Caco-2 (cell line): Measurements from ENCODE around the gene NFIA. TPM values are rescaled to one million over a fixed set of nuclear protein-coding genes. Genes with fewer than 3 reads are reported as not detected.

ENCODE experiments used
- BruUV-seq: library from RNA; stranded (reverse); fragments of 400-500 nt; replicated peaks from 2 replicates; lab custom pipeline; 2021; lab: Mats Ljungman, UMichigan
- CTCF ChIA-PET: fragments of 300-600 bp; sonication (Branson Sonifier 250); formaldehyde crosslinking; loops from one replicate; lab custom pipeline; 2022; ENCODE audit warnings: antibody characterized with exemption; lab: Charles Lee
- POLR2A ChIA-PET: fragments of 300-600 bp; sonication (Branson Sonifier 250); formaldehyde crosslinking; loops from one replicate; lab custom pipeline; 2022; ENCODE audit warnings: antibody characterized with exemption; lab: Charles Lee
- DNase-seq, 2 experiments: peaks; one replicate each; pipeline versions ENCODE4 v3.0.0 to v3.0.0-alpha.2; 2020 to 2022
- H3K27me3 ChIP-seq: replicated peaks from 2 replicates; pipeline ENCODE4 v1.6.0; 2011; ENCODE audit warnings: low read length; ENCODE audit not compliant: control insufficient read depth, insufficient read depth
- H3K36me3 ChIP-seq: 2 replicates; pipeline ENCODE4 v1.5.1; 2011; ENCODE audit warnings: low read length; ENCODE audit not compliant: control insufficient read depth, insufficient read depth
- H3K4me1 ChIP-seq: fragments of 250-450 bp; sonication (Bioruptor Pico); 2 replicates; pipeline ENCODE4 v1.5.1; 2020; ENCODE audit warnings: mild to moderate bottlenecking
- H3K4me3 ChIP-seq: 2 replicates; pipeline ENCODE4 v1.5.1; 2011; ENCODE audit warnings: low read depth, mild to moderate bottlenecking, control low read depth, low read length
- H3K9me3 ChIP-seq: fragments of 250-450 bp; sonication (Bioruptor Pico); 2 replicates; pipeline ENCODE4 v1.5.1; 2020; ENCODE audit warnings: mild to moderate bottlenecking, moderate library complexity
- H3K27ac Mint-ChIP-seq: one replicate; pipeline ENCODE4 v1.8.0; 2022; ENCODE audit warnings: mixed read lengths; ENCODE audit not compliant: unreplicated experiment
- H3K27me3 Mint-ChIP-seq: one replicate; pipeline ENCODE4 v1.8.0; 2022; ENCODE audit warnings: mixed read lengths; ENCODE audit not compliant: insufficient read depth, unreplicated experiment
- H3K36me3 Mint-ChIP-seq: one replicate; pipeline ENCODE4 v1.8.0; 2022; ENCODE audit warnings: mild to moderate bottlenecking, mixed read lengths; ENCODE audit not compliant: insufficient read depth, unreplicated experiment
- H3K4me1 Mint-ChIP-seq: one replicate; pipeline ENCODE4 v1.8.0; 2022; ENCODE audit warnings: low read depth, mixed read lengths; ENCODE audit not compliant: unreplicated experiment
- H3K4me3 Mint-ChIP-seq: one replicate; pipeline ENCODE4 v1.8.0; 2022; ENCODE audit warnings: mild to moderate bottlenecking, moderate library complexity, mixed read lengths; ENCODE audit not compliant: unreplicated experiment
- H3K9me3 Mint-ChIP-seq: one replicate; pipeline ENCODE4 v1.8.0; 2022; ENCODE audit warnings: mixed read lengths; ENCODE audit not compliant: unreplicated experiment
- intact Hi-C: fragments of 100-400 bp; cut with micrococcal nuclease; formaldehyde crosslinking; loops from one replicate; pipeline ENCODE4 v1.10.0; 2022; ENCODE audit not compliant: unreplicated experiment
- total RNA-seq: library from RNA; stranded (reverse); gene quantifications from 2 replicates; pipeline ENCODE4 v1.2.3, GENCODE V29; 2022
- TF ChIP-seq, protein P1 (sequence below), 2 experiments: fragments of 200-600 bp in 1 of 2; IDR thresholded peaks; 1 replicate in 1 of 2; 2 replicates in 1 of 2; pipeline versions ENCODE4 v1.5.1 to v1.8.0; 2011 to 2022; ENCODE audit warnings: antibody characterized with exemption in 1 of 2, control low read depth in 1 of 2, inconsistent platforms in 1 of 2, low read depth in 1 of 2, low read length in 1 of 2, mild to moderate bottlenecking in 1 of 2, moderate library complexity in 1 of 2; ENCODE audit not compliant: insufficient read depth in 1 of 2, severe bottlenecking in 1 of 2, unreplicated experiment in 1 of 2

Gene NFIA
- total RNA-seq, 1 experiment from 2014 or later: 1.4 TPM

DNA sequence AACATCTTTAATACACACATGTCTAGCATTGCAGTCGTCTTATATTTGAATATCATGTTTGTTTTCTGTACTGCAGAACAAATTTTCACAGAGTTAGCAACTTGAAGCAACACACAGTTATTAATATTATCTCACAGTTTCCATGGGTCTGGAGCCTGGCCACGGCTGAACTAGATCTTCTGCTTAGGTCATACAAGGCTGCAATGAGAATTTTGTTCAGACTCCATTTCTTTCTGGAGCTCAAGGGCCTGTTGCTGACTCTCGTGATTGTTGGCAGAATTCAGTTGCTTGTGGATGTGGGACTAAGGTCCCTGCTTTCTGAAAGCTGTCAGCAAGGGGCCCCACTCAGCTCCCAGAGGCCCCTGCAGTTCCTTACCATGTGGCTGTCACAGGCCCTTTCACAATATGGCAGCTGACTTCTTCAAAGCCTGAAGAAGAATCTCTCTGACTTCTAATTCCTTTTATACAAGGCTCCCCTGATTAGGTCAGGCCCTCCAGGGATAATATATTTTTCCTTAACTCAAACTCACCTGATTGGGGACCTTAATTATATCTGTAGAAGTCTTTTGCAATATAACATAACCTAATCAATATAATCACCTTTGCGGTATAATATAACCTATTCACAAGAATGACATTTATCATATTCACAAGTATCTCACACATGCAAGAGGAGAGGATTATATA is 296.3 kb downstream of the NFIA start:
- H3K9me3 ChIP-seq: no peaks in the 10 kb centered on the region
- no peaks in the 10 kb centered on the region for H3K9me3 Mint-ChIP-seq
- POLR2A ChIA-PET: no interaction called here
- CTCF ChIA-PET: no interaction called here
- BruUV-seq: no TSS peak
- no peaks in the 10 kb centered on the region for H3K27me3 ChIP-seq
- intact Hi-C loops: no loop called here
- no peaks in the 10 kb centered on the region for H3K36me3 ChIP-seq
- no peaks in the 10 kb centered on the region for H3K27me3 Mint-ChIP-seq
- peaks cover 7% of the 10 kb centered on the region for H3K4me1 Mint-ChIP-seq
- no peak overlapping the region for H3K4me3 ChIP-seq
- H3K4me1 ChIP-seq: no peaks in the 10 kb centered on the region
- H3K4me3 Mint-ChIP-seq: no peak overlapping the region
- H3K36me3 Mint-ChIP-seq: no peaks in the 10 kb centered on the region
- DNase-seq: no peak
- TF ChIP-seq, protein P1, sequence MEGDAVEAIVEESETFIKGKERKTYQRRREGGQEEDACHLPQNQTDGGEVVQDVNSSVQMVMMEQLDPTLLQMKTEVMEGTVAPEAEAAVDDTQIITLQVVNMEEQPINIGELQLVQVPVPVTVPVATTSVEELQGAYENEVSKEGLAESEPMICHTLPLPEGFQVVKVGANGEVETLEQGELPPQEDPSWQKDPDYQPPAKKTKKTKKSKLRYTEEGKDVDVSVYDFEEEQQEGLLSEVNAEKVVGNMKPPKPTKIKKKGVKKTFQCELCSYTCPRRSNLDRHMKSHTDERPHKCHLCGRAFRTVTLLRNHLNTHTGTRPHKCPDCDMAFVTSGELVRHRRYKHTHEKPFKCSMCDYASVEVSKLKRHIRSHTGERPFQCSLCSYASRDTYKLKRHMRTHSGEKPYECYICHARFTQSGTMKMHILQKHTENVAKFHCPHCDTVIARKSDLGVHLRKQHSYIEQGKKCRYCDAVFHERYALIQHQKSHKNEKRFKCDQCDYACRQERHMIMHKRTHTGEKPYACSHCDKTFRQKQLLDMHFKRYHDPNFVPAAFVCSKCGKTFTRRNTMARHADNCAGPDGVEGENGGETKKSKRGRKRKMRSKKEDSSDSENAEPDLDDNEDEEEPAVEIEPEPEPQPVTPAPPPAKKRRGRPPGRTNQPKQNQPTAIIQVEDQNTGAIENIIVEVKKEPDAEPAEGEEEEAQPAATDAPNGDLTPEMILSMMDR (IDR thresholded peaks at IDR 0.05; ENCODE audit: insufficient read depth in 1 of 2, low read depth in 1 of 2, low read length in 1 of 2, severe bottlenecking in 1 of 2, unreplicated experiment in 1 of 2): no peak
- no peak overlapping the region for H3K27ac Mint-ChIP-seq

DNA sequence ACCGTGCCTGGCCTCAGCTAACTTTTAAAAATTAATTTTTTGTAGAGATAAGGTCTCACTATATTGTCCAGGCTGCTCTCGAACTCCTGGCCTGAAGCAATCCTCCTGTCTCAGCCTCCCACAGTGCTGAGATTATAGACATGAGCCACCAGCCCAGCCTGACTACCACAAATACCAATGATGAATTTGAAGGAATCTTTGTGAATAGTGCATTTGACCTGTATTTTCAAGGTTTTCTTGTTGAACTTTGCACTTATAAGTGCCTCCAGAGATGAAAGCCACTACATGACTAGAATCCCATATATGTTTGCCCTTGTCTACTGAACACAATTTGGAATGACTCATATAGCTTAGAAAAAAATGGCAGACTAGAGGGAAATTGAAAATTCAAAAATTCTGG is 297.3 kb downstream of the NFIA start:
- TF ChIP-seq, protein P1 (IDR thresholded peaks at IDR 0.05; ENCODE audit: insufficient read depth in 1 of 2, low read depth in 1 of 2, low read length in 1 of 2, severe bottlenecking in 1 of 2, unreplicated experiment in 1 of 2): no peak
- POLR2A ChIA-PET: no interaction called here
- Mint-ChIP-seq H3K27me3 (no peaks in the 10 kb centered on the region), H3K4me3 (no peak overlapping the region), H3K4me1 (peaks cover 7% of the 10 kb centered on the region), H3K36me3 (no peaks in the 10 kb centered on the region), H3K9me3 (no peaks in the 10 kb centered on the region), H3K27ac (no peak overlapping the region)
- DNase-seq: no peak
- intact Hi-C loops: no loop called here
- no peaks in the 10 kb centered on the region for H3K27me3 ChIP-seq
- CTCF ChIA-PET: no interaction called here
- no peaks in the 10 kb centered on the region for H3K4me1 ChIP-seq
- no peaks in the 10 kb centered on the region for H3K36me3 ChIP-seq
- H3K9me3 ChIP-seq: no peaks in the 10 kb centered on the region
- no TSS peak for BruUV-seq
- no peak overlapping the region for H3K4me3 ChIP-seq

DNA sequence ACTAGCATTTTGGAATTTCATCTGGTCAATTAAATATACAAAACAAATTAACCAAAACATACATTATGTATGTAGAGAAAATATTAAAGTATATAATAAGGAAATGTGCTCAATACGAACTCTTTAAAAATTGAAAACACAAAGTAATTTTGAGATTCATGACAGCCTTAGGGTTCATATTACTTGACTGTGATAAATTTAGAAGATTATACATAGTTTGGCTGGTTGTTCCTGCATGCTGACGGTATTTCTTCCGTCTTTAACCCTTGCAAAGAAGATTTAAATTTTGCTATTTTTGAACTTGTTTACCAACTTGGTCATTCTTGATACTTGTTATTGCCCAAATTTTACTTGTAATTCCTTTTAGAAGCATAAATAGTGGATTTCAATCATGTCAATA is 298.2 kb downstream of the NFIA start:
- CTCF ChIA-PET: no interaction called here

More for the DNA sequence above, 298.2 kb downstream of the NFIA start:
- no peaks in the 10 kb centered on the region for H3K9me3 Mint-ChIP-seq
- Histone ChIP-seq H3K36me3 (no peaks in the 10 kb centered on the region), H3K27me3 (no peaks in the 10 kb centered on the region), H3K4me1 (no peaks in the 10 kb centered on the region), H3K4me3 (no peak overlapping the region), H3K9me3 (no peaks in the 10 kb centered on the region)
- POLR2A ChIA-PET: no interaction called here
- TF ChIP-seq, protein P1 (IDR thresholded peaks at IDR 0.05; ENCODE audit: insufficient read depth in 1 of 2, low read depth in 1 of 2, low read length in 1 of 2, severe bottlenecking in 1 of 2, unreplicated experiment in 1 of 2): no peak
- DNase-seq: no peak
- H3K36me3 Mint-ChIP-seq: no peaks in the 10 kb centered on the region
- no peak overlapping the region for H3K4me3 Mint-ChIP-seq
- no peak overlapping the region for H3K27ac Mint-ChIP-seq
- no TSS peak for BruUV-seq
- intact Hi-C loops: no loop called here
- no peaks in the 10 kb centered on the region for H3K27me3 Mint-ChIP-seq
- H3K4me1 Mint-ChIP-seq: peaks cover 5% of the 10 kb centered on the region
